Activated B cell treated with CpG ODN at 0.5 μM for 24 hours (primary cell): ENCODE results near the gene CDC20. TPM values are rescaled to one million over a fixed set of nuclear protein-coding genes. Genes with fewer than 3 reads are reported as not detected.

Source experiments
- ATAC-seq: fragments of 200-7000 bp; cut with Tn5 transposase; one replicate; pipeline ENCODE4 v1.10.0; 2021; ENCODE audit warnings: low read depth, mild to moderate bottlenecking, moderate library complexity
- CTCF ChIA-PET: fragments of 350-600 bp; sonication (Branson Sonifier 250); formaldehyde crosslinking; loops from one replicate; lab custom pipeline; 2021; ENCODE audit warnings: antibody characterized with exemption; lab: Charles Lee
- POLR2A ChIA-PET: fragments of 350-600 bp; sonication (Branson Sonifier 250); formaldehyde crosslinking; loops from one replicate; lab custom pipeline; 2021; ENCODE audit warnings: antibody characterized with exemption; lab: Charles Lee
- DNase-seq: peaks from one replicate; pipeline ENCODE4 v3.0.0; 2022
- H3K27ac Mint-ChIP-seq: one replicate; pipeline ENCODE4 v1.8.0; 2020; ENCODE audit warnings: mixed read lengths
- H3K27me3 Mint-ChIP-seq: one replicate; pipeline ENCODE4 v1.8.0; 2021; ENCODE audit warnings: mixed read lengths
- H3K36me3 Mint-ChIP-seq: one replicate; pipeline ENCODE4 v1.8.0; 2021; ENCODE audit warnings: low read depth, mixed read lengths
- H3K4me1 Mint-ChIP-seq: one replicate; pipeline ENCODE4 v1.8.0; 2021; ENCODE audit warnings: mixed read lengths
- H3K4me3 Mint-ChIP-seq: one replicate; pipeline ENCODE4 v1.8.0; 2020; ENCODE audit warnings: mild to moderate bottlenecking, mixed read lengths
- H3K9me3 Mint-ChIP-seq: one replicate; pipeline ENCODE4 v1.8.0; 2020; ENCODE audit warnings: mixed read lengths
- CTCF ChIP-seq: fragments of 200-600 bp; IDR thresholded peaks from one replicate; pipeline ENCODE4 v1.8.0; 2022; ENCODE audit warnings: antibody characterized with exemption, mild to moderate bottlenecking
- intact Hi-C: fragments of 100-400 bp; cut with micrococcal nuclease; formaldehyde crosslinking; loops from one replicate; pipeline ENCODE4 v1.15.1; 2024
- total RNA-seq: library from RNA; stranded (reverse); gene quantifications from 2 replicates; pipeline ENCODE4 v1.2.3, GENCODE V29; 2022

The CDC20 gene
- total RNA-seq, 1 donor from 2014 or later, result 4.2 TPM

- no peak for ATAC-seq
- intact Hi-C loops, result loop anchor here (2.0 to 5.0 kb wide), 2 partner anchors 40 to 1454 kb away; partner anchors contain the start of genes MED8, PLK3 and SZT2
- no peaks in the 10 kb centered on the region for H3K36me3 Mint-ChIP-seq
- POLR2A ChIA-PET, result interaction anchor here (0.6 to 3.1 kb wide), 3 partner anchors 10 to 580 kb away, joined by 3 to 19 read pairs (median 11); partner anchors contain the start of genes CDC20 and ELOVL1
- CTCF ChIA-PET, result no interaction called here
- DNase-seq, result no peak
- H3K27ac Mint-ChIP-seq, result peak overlapping the region; percentile 22
- H3K27me3 Mint-ChIP-seq, result no peaks in the 10 kb centered on the region
- no peak for TF ChIP-seq CTCF
- peak overlapping the region; percentile 47 for H3K4me3 Mint-ChIP-seq
- no peaks in the 10 kb centered on the region for H3K9me3 Mint-ChIP-seq
- H3K4me1 Mint-ChIP-seq, result peaks cover 11% of the 10 kb centered on the region
Measured at GRCh38 chr1:43348343-43348808, 10.4 kb upstream of the CDC20 start.

GRCh38 chr1:43348809-43349593 is 9.8 kb upstream of the CDC20 start:
- ChIA-PET CTCF (no interaction called here), POLR2A (interaction anchor here (0.9 to 3.1 kb wide), 3 partner anchors 9 to 19 kb away, joined by 3 to 19 read pairs (median 11); partner anchors contain the start of genes CDC20 and ELOVL1)
- TF ChIP-seq CTCF, result no peak
- Mint-ChIP-seq H3K27ac (peak overlapping the region; percentile 88), H3K9me3 (no peaks in the 10 kb centered on the region), H3K4me1 (peaks cover 11% of the 10 kb centered on the region), H3K36me3 (no peaks in the 10 kb centered on the region), H3K27me3 (no peaks in the 10 kb centered on the region), H3K4me3 (peak overlapping the region; percentile 85)
- peak; percentile 86 for ATAC-seq
- intact Hi-C loops, result loop anchor here (1.0 to 5.0 kb wide), 4 partner anchors 9 to 1453 kb away; partner anchors contain the start of genes CDC20, ELOVL1, MED8 and PLK3
- DNase-seq, result peak; percentile 65

GRCh38 chr1:43349594-43350306 is 9.0 kb upstream of the CDC20 start:
- ChIA-PET CTCF (no interaction called here), POLR2A (interaction anchor here (0.9 to 3.1 kb wide), 3 partner anchors 9 to 18 kb away, joined by 3 to 19 read pairs (median 11); partner anchors contain the start of genes CDC20 and ELOVL1)
- ATAC-seq (no peak), DNase-seq (no peak)
- Mint-ChIP-seq H3K4me3 (peak overlapping the region; percentile 85), H3K27me3 (no peaks in the 10 kb centered on the region), H3K36me3 (peaks cover 1% of the 10 kb centered on the region), H3K9me3 (no peaks in the 10 kb centered on the region), H3K27ac (peak overlapping the region; percentile 88), H3K4me1 (peaks cover 11% of the 10 kb centered on the region)
- no peak for TF ChIP-seq CTCF
- intact Hi-C loops, result loop anchor here (1.0 to 10.0 kb wide), 5 partner anchors 9 to 1453 kb away; partner anchors contain the start of genes ATP6V0B, B4GALT2, CDC20 and DPH2

- DNase-seq (no peak), ATAC-seq (no peak)
- no peak for TF ChIP-seq CTCF
- no peak overlapping the region for H3K27ac Mint-ChIP-seq
- POLR2A ChIA-PET, result interaction anchor here (3.1 kb wide), 1 partner anchor 17 kb away, joined by 19 read pairs; the partner anchor contains the start of gene ELOVL1
- H3K36me3 Mint-ChIP-seq, result peaks cover 2% of the 10 kb centered on the region
- H3K9me3 Mint-ChIP-seq, result no peaks in the 10 kb centered on the region
- H3K4me3 Mint-ChIP-seq, result no peak overlapping the region
- intact Hi-C loops, result loop anchor here (10.0 kb wide), 1 partner anchor 624 kb away; the partner anchor contains the start of genes ATP6V0B, B4GALT2 and DPH2
- CTCF ChIA-PET, result no interaction called here
- H3K4me1 Mint-ChIP-seq, result peaks cover 11% of the 10 kb centered on the region
- no peaks in the 10 kb centered on the region for H3K27me3 Mint-ChIP-seq
Measured at GRCh38 chr1:43350976-43351375, 7.8 kb upstream of the CDC20 start.
